PC-9 (cell line): ENCODE measurements around the gene CEP20. TPM values are rescaled to one million over a fixed set of nuclear protein-coding genes. Genes with fewer than 3 reads are reported as not detected.
"Not testable (repeated sequence)": the region's sequence is repeated elsewhere in the genome, so short reads cannot be mapped to it uniquely, and the experiment has no call there.

Experiments
- BruUV-seq: library from RNA; stranded (reverse); fragments of 400-500 nt; replicated peaks from 2 replicates; lab custom pipeline; 2021; lab: Mats Ljungman, UMichigan
- CTCF ChIA-PET: fragments of 300-600 bp; sonication (Branson Sonifier 250); formaldehyde crosslinking; loops from one replicate; lab custom pipeline; 2022; ENCODE audit warnings: antibody characterized with exemption; lab: Charles Lee
- POLR2A ChIA-PET: fragments of 300-600 bp; sonication (Branson Sonifier 250); formaldehyde crosslinking; loops from one replicate; lab custom pipeline; 2022; ENCODE audit warnings: antibody characterized with exemption; ENCODE audit not compliant: unreplicated experiment; lab: Charles Lee
- DNase-seq, 2 experiments: peaks; one replicate each; pipeline versions ENCODE4 v3.0.0 to v3.0.0-alpha.2; 2015 to 2022; ENCODE audit warnings: mixed read lengths in 1 of 2
- H2AFZ ChIP-seq: fragments of 200-600 bp; sonication (generic); 2 replicates; pipeline ENCODE4 v1.8.1; 2017; ENCODE audit warnings: antibody characterized with exemption
- H3F3A ChIP-seq: fragments of 200-600 bp; sonication (generic); 2 replicates; pipeline ENCODE4 v1.8.1; 2017; ENCODE audit warnings: antibody characterized with exemption, mild to moderate bottlenecking, low read depth; ENCODE audit not compliant: insufficient read depth
- H3K27ac ChIP-seq: fragments of 200-600 bp; sonication (generic); 2 replicates; pipeline ENCODE4 v1.6.1; 2016; ENCODE audit warnings: mixed run types
- H3K27me3 ChIP-seq: fragments of 200-600 bp; sonication (generic); 2 replicates; pipeline ENCODE4 v1.6.1; 2016; ENCODE audit warnings: low read depth, mixed run types; ENCODE audit not compliant: insufficient read depth
- H3K36me3 ChIP-seq: fragments of 200-600 bp; sonication (generic); 2 replicates; pipeline ENCODE4 v1.6.1; 2016; ENCODE audit warnings: low read depth, mixed run types
- H3K4me1 ChIP-seq: fragments of 200-600 bp; sonication (generic); replicated peaks from 2 replicates; pipeline ENCODE4 v1.6.1; 2016; ENCODE audit warnings: mixed run types; ENCODE audit not compliant: insufficient read depth
- H3K4me2 ChIP-seq: fragments of 200-600 bp; sonication (generic); 2 replicates; pipeline ENCODE4 v1.6.1; 2017; ENCODE audit warnings: mixed run types
- H3K4me3 ChIP-seq: fragments of 200-600 bp; sonication (generic); 2 replicates; pipeline ENCODE4 v1.6.1; 2016; ENCODE audit warnings: mixed run types
- H3K79me2 ChIP-seq: fragments of 200-600 bp; sonication (generic); 2 replicates; pipeline ENCODE4 v1.6.1; 2017; ENCODE audit warnings: low read depth, mixed run types
- H3K9me2 ChIP-seq: fragments of 200-600 bp; sonication (generic); 2 replicates; pipeline ENCODE4 v1.8.1; 2017; ENCODE audit warnings: mild to moderate bottlenecking; ENCODE audit not compliant: insufficient read depth
- H3K9me3 ChIP-seq: fragments of 200-600 bp; sonication (generic); 2 replicates; pipeline ENCODE4 v1.8.1; 2016; ENCODE audit warnings: low read depth; ENCODE audit not compliant: insufficient read depth
- H4K20me1 ChIP-seq: fragments of 200-600 bp; sonication (generic); 2 replicates; pipeline ENCODE4 v1.8.1; 2017; ENCODE audit not compliant: insufficient read depth
- CTCF ChIP-seq: fragments of 200-600 bp; sonication (generic); conservative IDR thresholded peaks from 2 replicates; pipeline ENCODE4 v1.6.1; 2017; ENCODE audit warnings: mixed run types, antibody characterized with exemption, mild to moderate bottlenecking, moderate library complexity
- EZH2 ChIP-seq: fragments of 200-600 bp; sonication (generic); IDR thresholded peaks from 2 replicates; pipeline ENCODE4 v1.8.0; 2017; ENCODE audit warnings: antibody characterized with exemption, low read depth
- intact Hi-C: fragments of 100-400 bp; cut with micrococcal nuclease; formaldehyde crosslinking; loops from one replicate; pipeline ENCODE4 v1.10.0; 2022; ENCODE audit not compliant: unreplicated experiment
- total RNA-seq: library from RNA; stranded (reverse); gene quantifications from 2 replicates; pipeline ENCODE4 v1.2.3, GENCODE V29; 2021

Gene CEP20
- total RNA-seq, 1 experiment from 2014 or later: 125 TPM

GRCh38 chr16:15854906-15855703, 33.3 kb downstream of the CEP20 start:
- no peaks in the 10 kb centered on the region for H3K36me3 ChIP-seq
- H3K4me3 ChIP-seq: no peak overlapping the region
- H3K27ac ChIP-seq: no peak overlapping the region
- no peaks in the 10 kb centered on the region for H3K4me1 ChIP-seq
- H3K9me2 ChIP-seq: no peaks in the 10 kb centered on the region
- H3F3A ChIP-seq: no peaks in the 10 kb centered on the region
- no peaks in the 10 kb centered on the region for H3K9me3 ChIP-seq
- TF ChIP-seq EZH2: no peak
- H2AFZ ChIP-seq: no peak overlapping the region
- H3K4me2 ChIP-seq: no peak overlapping the region
- ChIA-PET POLR2A (no interaction called here), CTCF (no interaction called here)
- H4K20me1 ChIP-seq: no peaks in the 10 kb centered on the region
- intact Hi-C loops: no loop called here
- no peaks in the 10 kb centered on the region for H3K27me3 ChIP-seq
- no peak for DNase-seq
- BruUV-seq: no TSS peak
- H3K79me2 ChIP-seq: no peaks in the 10 kb centered on the region

GRCh38 chr16:15854061-15854460, 34.3 kb downstream of the CEP20 start:
- CTCF ChIA-PET: no interaction called here
- H3K4me3 ChIP-seq: no peak overlapping the region
- H3K4me2 ChIP-seq: no peak overlapping the region
- H3K79me2 ChIP-seq: no peaks in the 10 kb centered on the region
- no peak for TF ChIP-seq CTCF
- TF ChIP-seq EZH2: no peak
- intact Hi-C loops: no loop called here
- no peaks in the 10 kb centered on the region for H3K27me3 ChIP-seq
- no peaks in the 10 kb centered on the region for H3K36me3 ChIP-seq
- no peaks in the 10 kb centered on the region for H3K9me2 ChIP-seq
- DNase-seq: no peak
- POLR2A ChIA-PET: no interaction called here
- no peaks in the 10 kb centered on the region for H3K9me3 ChIP-seq
- H3F3A ChIP-seq: no peaks in the 10 kb centered on the region
- H3K4me1 ChIP-seq: no peaks in the 10 kb centered on the region
- H4K20me1 ChIP-seq: no peaks in the 10 kb centered on the region
- no TSS peak for BruUV-seq
- H2AFZ ChIP-seq: no peak overlapping the region; the same call in 1 of the 2 replicates
- no peak overlapping the region for H3K27ac ChIP-seq

GRCh38 chr16:15853021-15853420, 35.4 kb downstream of the CEP20 start:
- Histone ChIP-seq H3K4me2 (no peak overlapping the region), H3F3A (no peaks in the 10 kb centered on the region), H4K20me1 (no peaks in the 10 kb centered on the region), H3K79me2 (no peaks in the 10 kb centered on the region), H3K9me3 (no peaks in the 10 kb centered on the region), H3K27me3 (no peaks in the 10 kb centered on the region), H3K4me1 (no peaks in the 10 kb centered on the region), H3K4me3 (no peak overlapping the region), H3K36me3 (no peaks in the 10 kb centered on the region), H3K27ac (no peak overlapping the region), H2AFZ (no peak overlapping the region), H3K9me2 (no peaks in the 10 kb centered on the region)
- BruUV-seq: no TSS peak
- DNase-seq: no peak
- intact Hi-C loops: no loop called here
- TF ChIP-seq EZH2: no peak
- TF ChIP-seq CTCF: no peak
- POLR2A ChIA-PET: no interaction called here
- CTCF ChIA-PET: no interaction called here

- H3K36me3 ChIP-seq, H3K9me2 ChIP-seq, CTCF ChIA-PET, H3F3A ChIP-seq, DNase-seq, H4K20me1 ChIP-seq, H3K4me1 ChIP-seq, H3K27me3 ChIP-seq, H3K4me2 ChIP-seq, H3K9me3 ChIP-seq, H2AFZ ChIP-seq, BruUV-seq, intact Hi-C loops, H3K79me2 ChIP-seq, H3K27ac ChIP-seq, H3K4me3 ChIP-seq: not testable (repeated sequence)
- POLR2A ChIA-PET: interaction anchor here (0.6 kb wide), 1 partner anchor 29 kb away, joined by 4 read pairs; no protein-coding TSS in a partner anchor
Observed at GRCh38 chr16:15850555-15850954, 37.8 kb downstream of the CEP20 start.
